Fibroblast of skin of scalp (primary cell): Measurements from ENCODE around the gene INTS11.
A peak's percentile ranks its signal among the peaks of the same experiment; 100 is the strongest.

Experiments
- DNase-seq: peaks from one replicate; pipeline ENCODE4 v3.0.0-alpha.2; 2013

The INTS11 gene

DNA sequence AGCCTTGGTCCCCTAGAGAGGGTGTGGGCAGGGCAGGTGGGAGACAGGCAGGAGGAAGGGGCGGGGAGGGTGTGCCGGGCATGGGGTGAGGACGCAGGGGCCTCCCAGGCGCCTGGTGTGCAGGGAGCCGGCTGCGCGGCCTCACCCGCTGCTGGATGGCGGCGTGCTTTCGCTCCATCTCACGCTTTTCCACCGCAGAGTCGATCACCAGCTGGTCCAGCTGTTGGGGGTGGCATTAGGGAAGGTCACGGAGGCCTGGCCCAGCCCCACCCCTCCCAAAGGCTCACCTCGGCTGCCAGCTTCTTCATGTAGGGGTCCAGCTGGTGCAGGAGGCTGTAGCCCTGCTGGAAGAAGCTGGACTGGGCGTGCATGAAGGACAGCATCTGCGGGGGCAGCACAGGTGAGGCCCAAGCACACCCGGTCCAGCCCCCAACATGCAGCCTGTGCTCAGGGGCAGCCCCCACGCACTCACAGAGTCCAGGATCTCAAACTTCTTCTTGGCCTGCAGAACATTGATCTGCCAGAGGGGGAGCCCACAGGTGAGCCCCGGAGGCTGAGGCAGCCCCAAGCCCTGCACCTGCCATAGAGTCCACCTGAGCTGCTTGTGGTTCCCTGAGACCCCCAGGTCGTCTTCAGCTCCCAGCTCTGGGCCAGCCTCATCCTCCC, 24.6 kb downstream of the INTS11 start:
- no peak for DNase-seq

DNA sequence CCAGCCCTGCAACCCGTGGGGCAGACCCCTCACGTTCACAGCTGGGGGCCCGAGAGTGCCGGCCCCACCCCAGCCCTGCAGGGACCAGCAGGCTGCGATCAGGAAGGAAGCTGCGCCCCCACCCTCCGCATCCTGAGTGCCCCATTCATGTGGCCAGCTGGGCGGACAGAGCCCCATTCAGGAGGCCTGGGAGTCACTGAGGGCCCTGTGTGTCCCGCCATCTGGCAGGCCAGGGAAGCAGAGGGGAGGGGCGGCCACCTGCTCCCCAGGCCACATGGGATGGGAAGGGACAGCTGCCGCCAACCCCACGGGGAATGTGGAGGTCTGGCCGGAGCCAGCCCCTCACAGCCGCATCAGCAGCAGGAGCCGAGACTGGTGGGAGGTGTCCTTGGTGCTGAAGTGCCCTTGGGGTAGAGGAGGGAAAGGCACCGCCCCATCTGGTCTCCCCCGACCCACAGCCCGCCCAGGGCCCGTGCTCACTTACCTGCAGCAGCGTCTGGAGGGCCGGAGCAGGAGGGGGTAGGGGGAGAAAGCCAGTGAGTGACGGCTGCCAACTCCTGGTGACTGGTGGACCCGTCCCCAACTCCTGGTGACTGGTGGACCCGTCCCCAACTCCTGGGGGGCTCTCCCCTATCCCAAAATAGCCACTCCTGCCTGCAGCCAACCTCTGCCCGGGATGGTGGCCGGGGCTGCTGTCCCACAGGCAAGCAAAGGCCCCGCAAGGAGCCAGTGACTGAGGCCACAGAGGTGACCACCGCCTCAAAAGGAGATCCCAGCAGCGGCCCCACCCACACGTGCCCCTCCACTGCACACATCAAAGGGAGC, 25.4 kb downstream of the INTS11 start:
- peak; percentile 27 for DNase-seq

DNA sequence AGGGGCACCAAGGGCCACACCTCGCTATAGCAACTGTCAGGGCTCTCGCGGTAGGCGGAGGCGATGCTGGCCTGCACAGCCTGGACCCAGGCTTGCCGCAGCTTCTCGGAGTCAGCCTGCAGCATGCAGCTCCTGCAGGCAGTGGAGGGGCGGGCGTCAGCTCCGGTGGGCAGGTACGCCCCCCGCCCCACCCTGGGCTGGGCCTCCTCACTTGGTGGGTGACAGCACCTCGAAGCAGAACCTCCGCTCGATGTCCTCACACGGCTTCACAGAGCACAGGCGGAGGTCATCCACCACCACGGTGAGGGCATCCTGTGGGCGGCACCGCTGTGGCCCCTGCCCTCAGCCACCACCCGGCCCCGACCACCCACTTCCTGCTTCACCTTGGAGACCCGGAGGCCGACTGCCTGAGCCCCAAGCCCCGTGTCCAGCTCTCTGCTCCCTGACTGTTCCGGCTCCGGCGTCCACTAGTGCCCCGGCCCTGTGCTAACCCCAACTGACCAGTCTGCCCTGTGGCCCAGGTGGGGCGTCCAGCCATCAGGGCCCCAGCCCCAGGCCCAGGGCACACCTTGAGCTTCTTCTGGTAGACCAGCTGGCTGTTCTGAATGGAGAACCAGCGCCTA, 26.5 kb downstream of the INTS11 start:
- no peak for DNase-seq

DNA sequence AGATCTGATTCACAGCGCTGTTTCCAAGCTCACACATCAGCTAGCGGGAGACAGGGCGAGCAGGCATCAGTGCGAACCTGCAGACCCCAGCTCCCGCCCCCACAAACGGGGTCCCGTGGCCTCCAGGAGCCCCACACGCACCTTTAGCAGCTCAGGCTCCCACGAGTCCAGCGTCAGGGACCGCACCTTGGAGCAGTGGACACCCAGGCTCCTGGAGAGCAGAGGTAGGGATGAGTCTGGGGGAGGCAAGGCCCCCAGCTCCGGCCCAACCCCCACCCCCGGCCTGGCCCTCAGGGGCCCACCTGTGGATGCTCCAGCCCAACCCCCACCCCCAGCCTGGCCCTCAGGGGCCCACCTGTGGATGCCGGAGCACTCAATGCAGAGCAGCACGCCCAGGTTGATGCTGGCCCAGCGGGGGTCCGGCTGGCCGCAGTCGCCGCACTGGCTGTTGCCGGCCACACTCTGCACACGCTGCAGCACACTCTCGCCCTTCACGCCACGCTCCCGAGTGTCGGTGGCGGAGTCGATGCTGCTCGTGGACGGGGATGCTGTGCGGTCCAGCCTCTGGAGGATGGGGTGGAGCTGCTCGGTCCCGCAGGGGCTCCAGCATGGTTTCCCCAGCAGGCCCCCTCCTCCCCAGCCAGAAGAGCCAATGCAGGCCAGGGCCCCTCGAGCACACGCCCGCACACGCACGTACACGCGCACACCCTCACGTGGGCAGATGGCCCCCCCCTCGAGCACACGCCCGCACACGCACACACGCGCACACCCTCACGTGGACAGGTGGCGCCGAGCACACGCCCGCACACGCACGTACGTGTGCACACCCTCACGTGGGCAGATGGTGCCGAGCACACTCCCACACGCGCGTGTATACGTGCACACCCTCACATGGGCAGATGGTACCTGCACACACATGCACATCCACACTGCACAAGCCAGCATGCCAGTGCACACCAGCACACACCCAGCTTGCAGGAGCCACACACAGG, 28.1 kb downstream of the INTS11 start:
- DNase-seq, result no peak

DNA sequence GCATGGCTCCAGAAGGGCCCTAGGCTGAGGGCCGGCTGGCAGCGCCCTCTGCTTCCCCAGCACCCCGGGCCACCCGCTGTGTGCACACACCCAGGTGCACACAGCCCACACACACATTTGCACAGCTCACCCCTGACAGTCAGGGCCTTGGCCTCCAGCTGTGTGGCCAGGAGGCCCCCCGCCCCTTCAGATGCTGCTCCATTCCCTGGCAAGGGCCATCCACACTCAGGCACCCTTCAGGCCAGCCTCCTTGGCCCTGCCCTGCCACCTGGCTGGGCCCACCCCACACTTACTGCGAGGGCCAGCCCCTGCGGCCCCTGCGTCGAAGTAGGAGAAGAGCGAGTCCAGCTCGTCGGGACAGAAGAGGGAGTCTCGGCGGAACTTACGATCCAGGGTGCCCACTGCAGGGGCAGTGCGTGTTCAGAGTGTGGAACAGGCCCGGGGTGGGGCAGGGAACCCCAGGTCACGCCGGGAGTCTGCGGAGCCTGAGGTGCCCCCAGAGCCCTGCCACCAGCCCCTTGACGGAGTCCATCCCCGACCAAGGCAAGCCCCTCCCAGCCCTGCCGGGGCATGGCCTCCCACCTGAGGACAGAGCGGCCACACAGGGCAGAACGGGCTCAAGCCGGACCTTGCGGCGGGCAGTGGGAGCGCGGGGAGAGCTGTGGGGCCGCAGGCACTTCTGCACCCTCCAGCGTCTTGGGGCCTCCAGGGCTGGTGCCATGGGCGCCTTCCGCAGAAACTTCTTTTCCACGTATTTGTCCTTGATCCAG, 29.1 kb downstream of the INTS11 start:
- DNase-seq, result no peak

DNA sequence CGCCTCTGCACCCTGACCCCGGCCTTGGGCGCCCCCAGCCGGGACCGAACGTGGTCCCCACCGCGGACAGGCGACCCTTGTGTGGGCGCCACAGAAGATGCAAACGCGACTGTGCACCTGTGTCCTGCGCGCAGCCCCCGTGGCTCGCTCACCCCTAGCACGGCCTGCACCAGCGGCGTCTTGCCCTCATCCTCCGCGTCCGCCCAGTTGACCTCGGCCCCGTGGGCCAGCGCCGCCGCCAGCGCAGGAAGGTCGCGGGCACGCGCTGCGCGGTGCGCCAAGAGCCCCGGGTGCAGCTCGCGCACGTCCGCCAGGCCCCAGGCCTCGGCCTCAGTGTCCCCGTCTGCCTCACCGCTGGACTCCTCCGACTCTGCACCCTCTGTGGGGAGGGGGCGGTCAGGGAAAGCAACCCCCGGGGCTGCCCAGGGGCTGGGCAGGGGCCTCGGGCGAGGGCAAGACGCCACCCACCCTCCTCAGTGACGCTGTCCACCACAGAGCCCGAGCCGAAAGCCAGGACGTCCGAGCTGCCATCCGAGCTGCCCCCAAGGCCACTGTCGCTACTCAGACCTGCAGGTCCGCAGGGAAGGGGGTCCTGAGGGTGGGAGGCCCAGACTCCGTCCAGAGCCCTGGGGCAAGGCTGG, 30.1 kb downstream of the INTS11 start:
- no peak for DNase-seq

DNA sequence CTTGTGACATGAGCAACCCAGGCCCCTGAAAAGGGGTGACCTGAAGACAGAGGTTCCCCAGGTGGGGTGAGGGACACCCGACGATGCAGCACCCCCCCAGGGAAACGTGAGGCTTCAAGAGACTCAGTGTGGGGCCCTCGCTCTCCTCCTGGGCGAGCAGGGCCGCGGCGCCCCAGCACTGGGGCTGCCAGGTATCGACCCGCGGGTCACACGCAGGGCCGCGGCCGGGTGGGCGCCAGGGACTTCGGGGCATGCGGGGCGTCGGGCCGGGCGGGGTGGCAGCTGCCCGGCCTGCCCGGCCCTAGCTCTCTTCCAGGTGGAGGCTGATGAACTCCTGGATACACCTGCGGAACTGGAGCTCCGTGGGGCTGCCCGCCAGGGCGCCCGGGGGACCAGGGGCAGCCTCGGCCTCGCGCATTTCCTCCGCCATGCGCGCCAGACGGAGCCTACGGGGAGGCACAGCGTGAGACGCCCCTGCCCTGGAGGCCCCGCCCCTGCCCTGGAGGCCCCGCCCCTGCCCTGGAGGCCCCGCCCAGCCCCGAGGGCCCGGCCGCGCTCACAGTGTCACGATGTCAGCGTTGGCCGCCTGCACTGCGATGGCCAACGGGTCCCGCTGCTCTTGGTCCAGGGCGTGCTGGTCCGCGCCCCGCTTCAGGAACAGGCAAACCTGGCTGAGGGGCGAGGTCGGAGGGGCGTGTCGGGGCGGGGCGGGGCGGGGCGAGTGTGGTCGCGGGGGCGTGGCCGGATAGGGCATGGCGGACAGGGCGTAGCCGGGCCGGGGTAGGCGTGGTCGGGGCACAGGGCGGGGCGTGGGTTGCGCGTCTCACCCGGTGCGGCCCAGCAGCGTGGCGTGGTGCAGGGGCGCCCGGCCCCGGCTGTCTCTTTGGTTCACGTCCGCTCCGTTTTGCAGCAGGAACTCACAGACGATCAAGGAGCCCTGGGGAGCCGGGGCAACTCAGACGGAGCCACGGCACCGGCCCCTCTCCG, 30.9 kb downstream of the INTS11 start:
- DNase-seq, result no peak

DNA sequence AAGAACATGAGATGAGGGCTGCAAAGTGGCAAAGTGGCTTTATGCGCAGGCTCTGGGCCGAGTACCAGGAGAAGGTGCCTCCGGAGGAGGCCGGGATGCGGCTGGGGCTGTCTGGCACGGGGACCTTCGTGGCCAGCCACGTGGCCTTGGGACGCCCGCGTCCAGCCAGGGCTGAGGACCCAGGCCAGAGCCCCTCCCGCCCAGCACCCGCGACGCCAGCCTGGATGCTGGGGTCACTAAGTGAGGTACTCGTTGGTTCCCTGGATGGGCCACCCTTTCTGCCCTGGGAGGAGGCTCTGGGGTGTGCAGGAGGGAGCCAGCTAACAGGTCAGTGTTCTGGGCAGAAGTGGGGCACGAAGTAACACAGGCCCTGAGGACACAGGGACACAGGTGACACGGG, 31.6 kb downstream of the INTS11 start:
- DNase-seq, result no peak

DNA sequence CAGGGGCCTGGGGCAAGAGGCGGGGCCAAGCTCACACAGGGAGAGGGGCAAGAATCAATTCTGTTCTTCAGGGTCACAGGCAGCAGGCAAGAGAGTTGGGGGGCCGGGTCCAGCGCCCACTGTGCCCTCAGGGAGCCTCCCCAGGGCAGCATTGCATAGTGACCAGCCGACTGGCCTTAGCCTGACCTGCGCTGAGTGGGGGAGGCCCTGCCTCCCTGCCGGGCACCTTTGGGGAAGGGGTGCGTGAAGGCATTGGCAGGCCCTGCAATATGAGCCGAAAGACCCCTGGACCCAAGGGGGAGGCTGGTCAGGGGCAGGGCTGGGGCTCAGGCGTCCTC, 32.0 kb downstream of the INTS11 start:
- DNase-seq, result no peak

DNA sequence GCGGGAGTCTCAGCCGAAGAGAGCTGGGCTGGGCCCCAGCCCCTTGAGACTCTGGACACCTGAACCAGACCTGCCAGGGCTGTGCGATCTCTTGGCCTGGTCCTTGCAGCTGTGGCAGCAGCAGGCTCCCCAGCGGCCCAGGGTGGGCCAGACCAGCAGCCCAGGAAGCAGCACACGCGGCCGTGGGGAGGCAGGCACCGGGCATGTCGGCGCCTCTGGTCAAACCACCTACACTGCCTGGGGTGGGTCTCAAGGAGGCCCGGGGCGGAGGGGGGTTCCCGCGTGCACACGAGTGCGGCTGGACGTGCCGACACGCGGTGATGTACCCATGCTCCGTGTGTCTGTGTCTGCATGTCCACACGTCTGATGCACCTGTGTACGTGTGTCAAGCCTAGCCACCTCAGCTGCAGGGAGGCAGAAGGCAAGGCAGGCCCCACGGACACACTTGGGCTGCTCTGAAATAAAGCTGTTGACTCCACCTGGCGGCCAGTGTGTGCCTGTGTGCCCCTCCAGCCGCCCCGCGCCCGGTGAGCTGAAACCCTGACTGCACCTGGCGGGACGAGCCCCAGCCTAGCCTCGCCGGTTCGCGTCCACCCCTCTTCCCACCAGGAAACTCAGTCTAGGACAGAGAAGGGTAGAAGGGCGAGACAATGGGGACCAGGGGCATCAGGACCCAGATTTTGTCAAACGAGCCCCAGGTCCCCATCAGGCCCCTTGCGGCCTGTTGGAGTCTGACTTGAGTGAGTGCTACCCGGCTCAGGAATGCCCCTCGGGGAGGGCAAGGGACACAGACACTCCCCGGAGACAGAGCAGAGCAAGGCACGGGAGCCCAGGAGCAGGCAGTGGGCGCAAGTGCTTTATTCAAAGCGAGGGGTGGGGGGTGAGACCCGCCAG, 32.7 kb downstream of the INTS11 start:
- peak; percentile 65 for DNase-seq

DNA sequence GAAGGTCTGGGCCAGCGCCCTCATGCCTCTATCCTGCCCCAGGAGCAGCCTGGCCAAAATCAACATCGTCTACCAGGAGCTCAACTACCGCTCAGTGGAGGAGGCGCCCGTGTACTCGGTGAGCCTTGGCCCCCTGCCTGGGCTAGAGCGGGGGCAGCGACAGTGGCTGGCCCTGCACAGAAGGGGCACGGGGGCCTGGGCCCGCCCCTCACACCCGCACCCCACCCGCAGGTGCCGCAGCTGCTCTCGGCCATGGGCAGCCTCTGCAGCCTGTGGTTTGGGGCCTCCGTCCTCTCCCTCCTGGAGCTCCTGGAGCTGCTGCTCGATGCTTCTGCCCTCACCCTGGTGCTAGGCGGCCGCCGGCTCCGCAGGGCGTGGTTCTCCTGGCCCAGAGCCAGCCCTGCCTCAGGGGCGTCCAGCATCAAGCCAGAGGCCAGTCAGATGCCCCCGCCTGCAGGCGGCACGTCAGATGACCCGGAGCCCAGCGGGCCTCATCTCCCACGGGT, 33.4 kb downstream of the INTS11 start:
- no peak for DNase-seq

DNA sequence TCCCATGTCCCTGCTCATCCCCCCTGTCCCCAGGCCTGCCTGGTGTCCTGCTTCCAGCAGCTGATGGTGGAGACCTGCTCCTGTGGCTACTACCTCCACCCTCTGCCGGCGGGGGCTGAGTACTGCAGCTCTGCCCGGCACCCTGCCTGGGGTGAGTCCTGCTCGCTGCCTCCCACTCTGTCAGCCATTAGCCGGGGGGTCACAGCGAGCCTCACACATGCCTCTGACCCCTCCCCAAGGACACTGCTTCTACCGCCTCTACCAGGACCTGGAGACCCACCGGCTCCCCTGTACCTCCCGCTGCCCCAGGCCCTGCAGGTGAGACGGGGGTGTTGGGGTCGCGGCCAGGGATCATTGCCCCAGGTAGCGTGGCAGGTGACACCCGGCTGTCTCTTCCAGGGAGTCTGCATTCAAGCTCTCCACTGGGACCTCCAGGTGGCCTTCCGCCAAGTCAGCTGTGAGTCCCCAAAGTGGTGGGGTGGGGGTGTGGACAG, 34.2 kb downstream of the INTS11 start:
- peak; percentile 64 for DNase-seq

DNA sequence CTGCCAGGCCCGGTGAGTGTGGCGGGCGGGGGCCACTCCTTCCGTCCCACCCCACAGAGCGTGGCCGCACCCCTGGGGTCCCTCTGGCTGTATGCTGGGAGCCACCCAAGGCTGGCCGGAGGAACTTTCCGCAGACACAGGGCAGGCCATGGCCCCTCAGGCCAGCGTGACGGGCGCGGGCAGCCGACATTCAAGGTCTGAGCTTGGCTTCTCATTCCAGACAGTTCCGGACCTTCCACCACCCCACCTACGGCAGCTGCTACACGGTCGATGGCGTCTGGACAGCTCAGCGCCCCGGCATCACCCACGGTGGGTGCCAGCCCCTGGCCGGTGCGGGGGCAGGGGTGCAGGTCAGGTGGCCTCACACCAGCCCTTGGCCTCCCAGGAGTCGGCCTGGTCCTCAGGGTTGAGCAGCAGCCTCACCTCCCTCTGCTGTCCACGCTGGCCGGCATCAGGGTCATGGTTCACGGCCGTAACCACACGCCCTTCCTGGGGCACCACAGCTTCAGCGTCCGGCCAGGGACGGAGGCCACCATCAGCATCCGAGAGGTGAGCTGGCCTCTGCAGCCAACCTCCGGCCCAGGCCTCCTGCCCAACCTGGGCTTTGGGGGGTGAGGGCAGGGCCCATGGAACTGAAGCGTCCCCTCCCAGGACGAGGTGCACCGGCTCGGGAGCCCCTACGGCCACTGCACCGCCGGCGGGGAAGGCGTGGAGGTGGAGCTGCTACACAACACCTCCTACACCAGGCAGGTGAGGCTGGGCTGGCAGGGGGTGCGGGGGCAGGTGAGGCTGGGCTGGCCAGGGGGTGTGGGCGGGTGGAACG, 37.0 kb downstream of the INTS11 start:
- no peak for DNase-seq

DNA sequence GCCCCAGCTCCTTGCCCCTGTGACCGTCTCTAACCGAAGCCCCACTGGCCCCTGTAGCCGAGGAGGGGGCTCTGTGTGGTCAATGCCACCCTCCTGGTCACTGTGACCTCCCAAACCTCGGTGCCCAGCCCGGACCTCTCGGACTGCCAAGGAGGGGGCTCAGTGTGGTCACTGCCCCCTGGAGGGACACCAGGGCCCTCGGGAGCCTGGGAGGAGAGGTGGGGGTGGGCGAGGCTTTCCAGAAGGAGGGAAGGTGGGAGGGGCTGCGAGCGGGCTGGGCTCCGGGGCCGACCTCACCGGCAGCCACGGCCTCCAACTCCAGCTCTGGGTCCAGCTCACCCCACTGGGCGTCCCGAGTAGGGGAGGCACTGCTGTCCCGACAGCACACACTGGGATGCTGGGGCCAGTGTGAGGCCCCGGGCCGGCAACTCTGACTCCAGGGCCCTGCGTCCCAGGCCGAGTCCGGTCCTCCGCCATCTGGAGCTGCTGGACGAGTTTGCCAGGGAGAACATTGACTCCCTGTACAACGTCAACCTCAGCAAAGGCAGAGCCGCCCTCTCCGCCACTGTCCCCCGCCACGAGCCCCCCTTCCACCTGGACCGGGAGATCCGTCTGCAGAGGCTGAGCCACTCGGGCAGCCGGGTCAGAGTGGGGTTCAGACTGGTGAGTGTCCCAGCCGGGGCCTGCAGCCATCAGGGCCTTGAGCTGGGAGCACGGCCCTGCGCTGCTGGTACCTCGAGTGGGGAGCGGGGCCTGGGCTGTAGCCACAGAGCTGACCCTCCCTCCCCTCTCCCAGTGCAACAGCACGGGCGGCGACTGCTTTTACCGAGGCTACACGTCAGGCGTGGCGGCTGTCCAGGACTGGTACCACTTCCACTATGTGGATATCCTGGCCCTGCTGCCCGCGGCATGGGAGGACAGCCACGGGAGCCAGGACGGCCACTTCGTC, 37.9 kb downstream of the INTS11 start:
- no peak for DNase-seq

DNA sequence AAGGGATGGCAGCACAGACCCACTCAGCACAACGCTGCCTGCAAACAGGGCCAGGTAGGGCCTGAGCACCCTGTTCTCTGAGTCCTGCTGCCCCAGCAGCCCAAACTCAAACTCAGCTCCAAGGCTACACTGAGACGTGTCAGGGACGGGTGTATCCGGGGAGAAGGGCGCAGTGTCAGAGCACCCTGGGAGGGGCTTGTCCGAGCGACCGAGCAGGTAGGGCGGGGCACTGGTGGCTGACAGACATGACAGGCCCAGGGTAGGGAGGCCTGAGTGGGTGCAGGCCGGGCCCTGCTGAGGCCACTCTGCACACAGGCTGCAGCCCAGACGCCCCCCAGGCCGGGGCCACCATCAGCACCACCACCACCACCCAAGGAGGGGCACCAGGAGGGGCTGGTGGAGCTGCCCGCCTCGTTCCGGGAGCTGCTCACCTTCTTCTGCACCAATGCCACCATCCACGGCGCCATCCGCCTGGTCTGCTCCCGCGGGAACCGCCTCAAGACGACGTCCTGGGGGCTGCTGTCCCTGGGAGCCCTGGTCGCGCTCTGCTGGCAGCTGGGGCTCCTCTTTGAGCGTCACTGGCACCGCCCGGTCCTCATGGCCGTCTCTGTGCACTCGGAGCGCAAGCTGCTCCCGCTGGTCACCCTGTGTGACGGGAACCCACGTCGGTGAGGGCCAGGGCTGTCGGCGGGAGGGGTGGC, 38.7 kb downstream of the INTS11 start:
- DNase-seq, result no peak

DNA sequence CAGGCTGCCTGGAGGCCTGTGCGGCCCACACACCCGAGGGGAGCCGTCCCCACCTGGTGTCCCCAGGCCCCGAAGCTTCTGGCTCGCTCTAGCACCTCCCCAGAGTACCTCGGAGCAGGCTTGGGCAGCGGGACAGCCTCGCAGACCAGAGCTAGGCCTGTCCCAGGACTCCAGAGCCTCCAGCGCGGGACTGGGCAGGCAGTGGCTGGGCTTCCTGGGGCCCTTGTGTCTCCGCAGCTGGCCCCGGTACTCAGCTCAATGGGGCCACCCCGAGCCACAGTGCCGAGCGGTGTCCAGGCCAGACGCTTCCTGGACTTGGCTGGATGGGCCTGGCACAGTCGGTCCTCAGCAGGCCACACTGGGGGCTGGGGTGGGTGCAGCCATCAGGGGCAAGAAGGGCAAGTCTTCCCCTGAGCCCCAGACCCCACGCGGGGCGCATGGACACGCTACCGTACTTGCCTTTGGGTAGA, 39.3 kb downstream of the INTS11 start:
- no peak for DNase-seq
